HCT116 (cell line): ENCODE results near the gene FGF19. TPM values are rescaled to one million over a fixed set of nuclear protein-coding genes. Genes with fewer than 3 reads are reported as not detected.

Experiments used
- ATAC-seq: fragments of 200-7000 bp; cut with Tn5 transposase; 2 replicates; pipeline ENCODE4 v1.9.1; 2020; ENCODE audit warnings: mild to moderate bottlenecking, moderate library complexity
- BruUV-seq: library from RNA; stranded (reverse); fragments of 400-500 nt; replicated peaks from 2 replicates; lab custom pipeline; 2021; lab: Mats Ljungman, UMichigan
- CTCF ChIA-PET: fragments of 300-600 bp; sonication (Branson Sonifier 250); formaldehyde crosslinking; loops from one replicate; lab custom pipeline; 2021; ENCODE audit warnings: antibody characterized with exemption; lab: Charles Lee
- POLR2A ChIA-PET: fragments of 300-600, 350-600 bp; sonication (Branson Sonifier 250); formaldehyde crosslinking; loops from one replicate; lab custom pipeline; 2021; ENCODE audit warnings: antibody characterized with exemption; lab: Charles Lee
- RAD21 ChIA-PET, 2 experiments: fragments of 300-600 bp; sonication (Branson Sonifier 250); formaldehyde crosslinking; loops; one replicate each; lab custom pipeline; 2023; ENCODE audit warnings: low total read pairs in 2 of 2; ENCODE audit not compliant: uncharacterized antibody in 2 of 2, unreplicated experiment in 2 of 2, low non-redundant PET in 1 of 2; lab: Charles Lee
- DNase-seq: peaks from one replicate; pipeline ENCODE4 v3.0.0-alpha.2; 2010; ENCODE audit warnings: low read depth, low spot score
- H2AFZ ChIP-seq: fragments of 200-600 bp; shearing (Covaris generic), sonication (generic); 2 replicates; pipeline ENCODE4 v1.6.1; 2017; ENCODE audit warnings: low read depth, mixed run types, mixed read lengths, antibody characterized with exemption, low read length; ENCODE audit not compliant: poor library complexity, severe bottlenecking
- H3K27ac ChIP-seq: 2 replicates; pipeline ENCODE4 v1.5.1; 2012; ENCODE audit warnings: low read depth, low read length
- H3K27me3 ChIP-seq: fragments of 200-600 bp; sonication (generic); 2 replicates; pipeline ENCODE4 v1.6.1; 2016; ENCODE audit warnings: mixed run types, low read length, mixed read lengths; ENCODE audit not compliant: insufficient read depth
- H3K36me3 ChIP-seq, 2 experiments: fragments of 200-500 bp in 1 of 2; fragments of 200-600 bp in 1 of 2; sonication (Bioruptor generic) in 1 of 2; sonication (generic) in 1 of 2; 2 replicates each; pipeline versions ENCODE4 v1.5.1 to v1.6.1; 2014 to 2016; ENCODE audit warnings: low read length in 2 of 2, inconsistent platforms in 1 of 2, mixed read lengths in 1 of 2, mixed run types in 1 of 2; ENCODE audit not compliant: insufficient read depth in 2 of 2, control insufficient read depth in 1 of 2
- H3K4me1 ChIP-seq, 2 experiments: fragments of 200-600 bp in 1 of 2; sonication (generic) in 1 of 2; 2 replicates each; pipeline versions ENCODE4 v1.5.1 to v1.6.1; 2012 to 2017; ENCODE audit warnings: low read length in 2 of 2, inconsistent platforms in 1 of 2, mild to moderate bottlenecking in 1 of 2, mixed read lengths in 1 of 2, mixed run types in 1 of 2, moderate library complexity in 1 of 2; ENCODE audit not compliant: insufficient read depth in 2 of 2, control insufficient read depth in 1 of 2
- H3K4me2 ChIP-seq: fragments of 200-600 bp; sonication (generic); 2 replicates; pipeline ENCODE4 v1.6.1; 2017; ENCODE audit warnings: mixed run types, low read length, mixed read lengths
- H3K4me3 ChIP-seq, 2 experiments: fragments of 200-600 bp in 1 of 2; sonication (generic) in 1 of 2; replicated peaks in 1 of 2; 2 replicates each; pipeline ENCODE4 v1.5.1; 2011 to 2016; ENCODE audit warnings: low read length in 2 of 2, control low read depth in 1 of 2, low read depth in 1 of 2, mild to moderate bottlenecking in 1 of 2, mixed read lengths in 1 of 2, mixed run types in 1 of 2
- H3K79me2 ChIP-seq: fragments of 200-600 bp; sonication (generic); 2 replicates; pipeline ENCODE4 v1.6.1; 2017; ENCODE audit warnings: mild to moderate bottlenecking, mixed run types, low read length, moderate library complexity, mixed read lengths; ENCODE audit not compliant: insufficient read depth
- H3K9ac ChIP-seq: fragments of 200-600 bp; sonication (generic); 2 replicates; pipeline ENCODE4 v1.6.1; 2016; ENCODE audit warnings: low read length, mixed read lengths
- H3K9me2 ChIP-seq: fragments of 200-600 bp; sonication (generic), shearing (Covaris generic); 2 replicates; pipeline ENCODE4 v1.6.1; 2017; ENCODE audit warnings: mixed run types, mild to moderate bottlenecking, moderate library complexity; ENCODE audit not compliant: insufficient read depth
- H3K9me3 ChIP-seq, 2 experiments: fragments of 200-500 bp in 1 of 2; fragments of 200-600 bp in 1 of 2; sonication (Bioruptor generic) in 1 of 2; sonication (generic) in 1 of 2; 2 replicates each; pipeline ENCODE4 v1.6.1; 2014 to 2017; ENCODE audit warnings: low read length in 2 of 2, mixed read lengths in 2 of 2, inconsistent platforms in 1 of 2, low read depth in 1 of 2, mild to moderate bottlenecking in 1 of 2, mixed run types in 1 of 2, moderate library complexity in 1 of 2; ENCODE audit not compliant: control insufficient read depth in 1 of 2, insufficient read depth in 1 of 2
- H4K20me1 ChIP-seq: fragments of 200-600 bp; sonication (generic), shearing (Covaris generic); 2 replicates; pipeline ENCODE4 v1.6.1; 2017; ENCODE audit warnings: mixed run types, mild to moderate bottlenecking, moderate library complexity; ENCODE audit not compliant: insufficient read depth
- CEBPB ChIP-seq: IDR thresholded peaks from 2 replicates; pipeline ENCODE4 v1.6.1; 2012; ENCODE audit warnings: low read depth
- EZH2 ChIP-seq: fragments of 200-600 bp; sonication (generic); IDR thresholded peaks from 2 replicates; pipeline ENCODE4 v1.6.1; 2017; ENCODE audit warnings: antibody characterized with exemption, mixed run types
- FOSL1 ChIP-seq: IDR thresholded peaks from 2 replicates; pipeline ENCODE4 v1.6.1; 2012; ENCODE audit warnings: low read depth
- POLR2A ChIP-seq: IDR thresholded peaks from 2 replicates; pipeline ENCODE4 v1.7.0; 2011; ENCODE audit warnings: borderline replicate concordance; ENCODE audit not compliant: insufficient read depth, insufficient read length; ENCODE audit errors: extremely low read depth
- POLR2AphosphoS5 ChIP-seq: IDR thresholded peaks from 2 replicates; pipeline ENCODE4 v1.6.1; 2011; ENCODE audit warnings: mild to moderate bottlenecking, low read depth, low read length, moderate library complexity
- RAD21 ChIP-seq: IDR thresholded peaks from 2 replicates; pipeline ENCODE4 v1.6.1; 2012; ENCODE audit warnings: low read depth, mild to moderate bottlenecking
- SIN3A ChIP-seq: IDR thresholded peaks from 2 replicates; pipeline ENCODE4 v1.6.1; 2012; ENCODE audit warnings: low read depth
- SP1 ChIP-seq: IDR thresholded peaks from 2 replicates; pipeline ENCODE4 v1.6.1; 2012; ENCODE audit warnings: low read depth
- SRF ChIP-seq: IDR thresholded peaks from 2 replicates; pipeline ENCODE4 v1.6.1; 2012; ENCODE audit warnings: low read depth
- YY1 ChIP-seq: IDR thresholded peaks from 2 replicates; pipeline ENCODE4 v1.6.1; 2011; ENCODE audit warnings: low read length, low read depth, moderate library complexity, mild to moderate bottlenecking; ENCODE audit not compliant: insufficient replicate concordance; ENCODE audit errors: extremely low read depth
- ZFX ChIP-seq: fragments of 450-650 bp; IDR thresholded peaks from 2 replicates; pipeline ENCODE4 v1.6.1; 2017
- intact Hi-C: fragments of 100-400 bp; cut with micrococcal nuclease; formaldehyde crosslinking; loops from 2 replicates; pipeline ENCODE4 v1.10.0; 2022
- total RNA-seq: library from RNA; stranded (reverse); gene quantifications from one replicate; pipeline ENCODE4 v1.2.1, GENCODE V29; 2021; ENCODE audit not compliant: unreplicated experiment
- TF ChIP-seq, protein P1 (sequence below): IDR thresholded peaks from 2 replicates; pipeline ENCODE4 v1.6.1; 2012; ENCODE audit warnings: low read depth
- TF ChIP-seq, protein P2 (sequence below), 3 experiments: fragments of 200-600 bp in 1 of 3; sonication (generic) in 1 of 3; IDR thresholded peaks in 2 of 3; conservative IDR thresholded peaks in 1 of 3; 2 replicates each; pipeline ENCODE4 v1.5.1; 2012 to 2017; ENCODE audit warnings: low read depth in 2 of 3, low read length in 2 of 3, antibody characterized with exemption in 1 of 3, borderline replicate concordance in 1 of 3, control low read depth in 1 of 3, mild to moderate bottlenecking in 1 of 3, mixed read lengths in 1 of 3, mixed run types in 1 of 3, moderate library complexity in 1 of 3; ENCODE audit not compliant: insufficient read depth in 1 of 3
- TF ChIP-seq, protein P3 (sequence below): IDR thresholded peaks from 2 replicates; pipeline ENCODE4 v1.6.1; 2012

FGF19 gene
- total RNA-seq, 1 experiment from 2014 or later = 37.5 TPM

DNA sequence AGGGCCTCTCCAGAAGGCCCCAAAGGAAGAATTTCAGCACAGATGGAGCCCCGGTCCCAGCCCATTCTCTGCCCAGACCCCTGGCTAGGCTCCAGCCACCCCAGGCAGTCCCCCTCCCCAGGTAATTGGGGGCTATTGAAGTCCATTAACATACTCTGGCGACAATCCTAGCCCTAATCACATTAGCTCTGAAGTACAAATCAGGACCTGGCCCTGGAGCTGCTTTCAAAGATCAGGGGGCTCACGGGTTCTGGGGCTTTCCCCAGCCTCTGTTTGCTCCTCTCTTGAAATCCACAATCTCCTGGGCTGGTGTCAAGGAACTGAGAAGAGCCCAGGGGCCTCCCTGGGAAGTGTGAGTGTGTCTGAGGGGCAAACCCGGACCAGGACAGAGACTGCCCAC lies 49.1 kb upstream of the FGF19 start:
- DNase-seq = no peak
- Histone ChIP-seq H3K4me2 (no peak overlapping the region), H3K4me3 (no peak overlapping the region), H3K27me3 (no peaks in the 10 kb centered on the region), H3K9me3 (no peaks in the 10 kb centered on the region), H3K9ac (no peak overlapping the region), H3K9me2 (no peaks in the 10 kb centered on the region), H3K27ac (no peak overlapping the region), H4K20me1 (no peaks in the 10 kb centered on the region), H3K79me2 (no peaks in the 10 kb centered on the region), H3K36me3 (no peaks in the 10 kb centered on the region), H2AFZ (no peak overlapping the region), H3K4me1 (no peaks in the 10 kb centered on the region)
- ChIA-PET POLR2A (no interaction called here), RAD21 (no interaction called here), CTCF (no interaction called here)
- BruUV-seq = no TSS peak
- no peak for ATAC-seq
- intact Hi-C loops = no loop called here
- TF ChIP-seq CEBPB (no peak), RAD21 (no peak), YY1 (no peak), ZFX (no peak), POLR2A (no peak), SRF (no peak), POLR2AphosphoS5 (no peak), EZH2 (no peak), SIN3A (no peak), SP1 (no peak), FOSL1 (no peak)
- TF ChIP-seq, protein P1, sequence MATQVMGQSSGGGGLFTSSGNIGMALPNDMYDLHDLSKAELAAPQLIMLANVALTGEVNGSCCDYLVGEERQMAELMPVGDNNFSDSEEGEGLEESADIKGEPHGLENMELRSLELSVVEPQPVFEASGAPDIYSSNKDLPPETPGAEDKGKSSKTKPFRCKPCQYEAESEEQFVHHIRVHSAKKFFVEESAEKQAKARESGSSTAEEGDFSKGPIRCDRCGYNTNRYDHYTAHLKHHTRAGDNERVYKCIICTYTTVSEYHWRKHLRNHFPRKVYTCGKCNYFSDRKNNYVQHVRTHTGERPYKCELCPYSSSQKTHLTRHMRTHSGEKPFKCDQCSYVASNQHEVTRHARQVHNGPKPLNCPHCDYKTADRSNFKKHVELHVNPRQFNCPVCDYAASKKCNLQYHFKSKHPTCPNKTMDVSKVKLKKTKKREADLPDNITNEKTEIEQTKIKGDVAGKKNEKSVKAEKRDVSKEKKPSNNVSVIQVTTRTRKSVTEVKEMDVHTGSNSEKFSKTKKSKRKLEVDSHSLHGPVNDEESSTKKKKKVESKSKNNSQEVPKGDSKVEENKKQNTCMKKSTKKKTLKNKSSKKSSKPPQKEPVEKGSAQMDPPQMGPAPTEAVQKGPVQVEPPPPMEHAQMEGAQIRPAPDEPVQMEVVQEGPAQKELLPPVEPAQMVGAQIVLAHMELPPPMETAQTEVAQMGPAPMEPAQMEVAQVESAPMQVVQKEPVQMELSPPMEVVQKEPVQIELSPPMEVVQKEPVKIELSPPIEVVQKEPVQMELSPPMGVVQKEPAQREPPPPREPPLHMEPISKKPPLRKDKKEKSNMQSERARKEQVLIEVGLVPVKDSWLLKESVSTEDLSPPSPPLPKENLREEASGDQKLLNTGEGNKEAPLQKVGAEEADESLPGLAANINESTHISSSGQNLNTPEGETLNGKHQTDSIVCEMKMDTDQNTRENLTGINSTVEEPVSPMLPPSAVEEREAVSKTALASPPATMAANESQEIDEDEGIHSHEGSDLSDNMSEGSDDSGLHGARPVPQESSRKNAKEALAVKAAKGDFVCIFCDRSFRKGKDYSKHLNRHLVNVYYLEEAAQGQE = no peak
- TF ChIP-seq, protein P2, sequence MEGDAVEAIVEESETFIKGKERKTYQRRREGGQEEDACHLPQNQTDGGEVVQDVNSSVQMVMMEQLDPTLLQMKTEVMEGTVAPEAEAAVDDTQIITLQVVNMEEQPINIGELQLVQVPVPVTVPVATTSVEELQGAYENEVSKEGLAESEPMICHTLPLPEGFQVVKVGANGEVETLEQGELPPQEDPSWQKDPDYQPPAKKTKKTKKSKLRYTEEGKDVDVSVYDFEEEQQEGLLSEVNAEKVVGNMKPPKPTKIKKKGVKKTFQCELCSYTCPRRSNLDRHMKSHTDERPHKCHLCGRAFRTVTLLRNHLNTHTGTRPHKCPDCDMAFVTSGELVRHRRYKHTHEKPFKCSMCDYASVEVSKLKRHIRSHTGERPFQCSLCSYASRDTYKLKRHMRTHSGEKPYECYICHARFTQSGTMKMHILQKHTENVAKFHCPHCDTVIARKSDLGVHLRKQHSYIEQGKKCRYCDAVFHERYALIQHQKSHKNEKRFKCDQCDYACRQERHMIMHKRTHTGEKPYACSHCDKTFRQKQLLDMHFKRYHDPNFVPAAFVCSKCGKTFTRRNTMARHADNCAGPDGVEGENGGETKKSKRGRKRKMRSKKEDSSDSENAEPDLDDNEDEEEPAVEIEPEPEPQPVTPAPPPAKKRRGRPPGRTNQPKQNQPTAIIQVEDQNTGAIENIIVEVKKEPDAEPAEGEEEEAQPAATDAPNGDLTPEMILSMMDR (IDR thresholded peaks at IDR 0.05 in 2 of 3, conservative IDR thresholded peaks at IDR 0.05 in 1 of 3; ENCODE audit: borderline replicate concordance in 1 of 3, insufficient read depth in 1 of 3, low read depth in 2 of 3, low read length in 2 of 3) = no peak
- TF ChIP-seq, protein P3, sequence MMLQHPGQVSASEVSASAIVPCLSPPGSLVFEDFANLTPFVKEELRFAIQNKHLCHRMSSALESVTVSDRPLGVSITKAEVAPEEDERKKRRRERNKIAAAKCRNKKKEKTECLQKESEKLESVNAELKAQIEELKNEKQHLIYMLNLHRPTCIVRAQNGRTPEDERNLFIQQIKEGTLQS = no peak
